BE2C (cell line): Measurements from ENCODE around the gene MTA3.

Source experiments
- DNase-seq: peaks from one replicate; pipeline ENCODE4 v3.0.0-alpha.2; 2020
- H3K27me3 ChIP-seq: fragments of 250-450 bp; sonication (Bioruptor Pico); 2 replicates; pipeline ENCODE4 v1.5.1; 2020; ENCODE audit warnings: mild to moderate bottlenecking
- H3K36me3 ChIP-seq: fragments of 250-450 bp; sonication (Bioruptor Pico); 2 replicates; pipeline ENCODE4 v1.5.1; 2020; ENCODE audit warnings: mild to moderate bottlenecking
- H3K4me1 ChIP-seq: fragments of 250-450 bp; sonication (Bioruptor Pico); 2 replicates; pipeline ENCODE4 v1.5.1; 2020
- H3K4me3 ChIP-seq: 2 replicates; pipeline ENCODE4 v1.5.1; 2011; ENCODE audit warnings: low read depth, low read length
- H3K9me3 ChIP-seq: fragments of 250-450 bp; sonication (Bioruptor Pico); 2 replicates; pipeline ENCODE4 v1.5.1; 2020
- CTCF ChIP-seq: IDR thresholded peaks from 2 replicates; pipeline ENCODE4 v1.5.1; 2012; ENCODE audit warnings: mild to moderate bottlenecking, low read depth, low read length

Gene MTA3

GRCh38 chr2:42796427-42797248 is 228.2 kb downstream of the MTA3 start:
- Histone ChIP-seq H3K36me3 (no peaks in the 10 kb centered on the region), H3K9me3 (no peaks in the 10 kb centered on the region), H3K4me3 (no peak overlapping the region), H3K27me3 (no peaks in the 10 kb centered on the region), H3K4me1 (no peaks in the 10 kb centered on the region)
- DNase-seq, result no peak
- no peak for TF ChIP-seq CTCF

GRCh38 chr2:42797281-42797680 is 228.8 kb downstream of the MTA3 start:
- Histone ChIP-seq H3K4me1 (no peaks in the 10 kb centered on the region), H3K36me3 (no peaks in the 10 kb centered on the region), H3K27me3 (no peaks in the 10 kb centered on the region), H3K4me3 (no peak overlapping the region), H3K9me3 (no peaks in the 10 kb centered on the region)
- DNase-seq, result no peak
- TF ChIP-seq CTCF, result no peak

- H3K4me3 ChIP-seq, result no peak overlapping the region
- DNase-seq, result no peak
Measured at GRCh38 chr2:42799881-42800280, 231.4 kb downstream of the MTA3 start.

GRCh38 chr2:42800461-42800962 is 232.1 kb downstream of the MTA3 start:
- Histone ChIP-seq H3K4me1 (no peaks in the 10 kb centered on the region), H3K36me3 (no peaks in the 10 kb centered on the region), H3K4me3 (no peak overlapping the region), H3K9me3 (no peaks in the 10 kb centered on the region), H3K27me3 (no peaks in the 10 kb centered on the region)
- DNase-seq, result no peak
- TF ChIP-seq CTCF, result no peak

More at GRCh38 chr2:42799881-42800280, 231.4 kb downstream of the MTA3 start:
- H3K4me1 ChIP-seq, result no peaks in the 10 kb centered on the region
- TF ChIP-seq CTCF, result no peak
- no peaks in the 10 kb centered on the region for H3K9me3 ChIP-seq
- H3K27me3 ChIP-seq, result no peaks in the 10 kb centered on the region
- H3K36me3 ChIP-seq, result no peaks in the 10 kb centered on the region

GRCh38 chr2:42800981-42801380 is 232.5 kb downstream of the MTA3 start:
- H3K4me3 ChIP-seq, result no peak overlapping the region
- TF ChIP-seq CTCF, result no peak
- H3K4me1 ChIP-seq, result no peaks in the 10 kb centered on the region
- no peak for DNase-seq
- H3K9me3 ChIP-seq, result no peaks in the 10 kb centered on the region
- no peaks in the 10 kb centered on the region for H3K27me3 ChIP-seq
- no peaks in the 10 kb centered on the region for H3K36me3 ChIP-seq

GRCh38 chr2:42801381-42801780 is 232.9 kb downstream of the MTA3 start:
- TF ChIP-seq CTCF, result no peak
- Histone ChIP-seq H3K36me3 (no peaks in the 10 kb centered on the region), H3K4me1 (no peaks in the 10 kb centered on the region), H3K4me3 (no peak overlapping the region), H3K9me3 (no peaks in the 10 kb centered on the region), H3K27me3 (no peaks in the 10 kb centered on the region)
- no peak for DNase-seq
